Measurements from ENCODE around the gene POU6F2. TPM values are rescaled to one million over a fixed set of nuclear protein-coding genes. Genes with fewer than 3 reads are reported as not detected.

The POU6F2 gene
- polyA plus RNA-seq, 1 donor from 2014 or later: not detected

GRCh38 chr7:39341083-39341482, 363.4 kb downstream of the POU6F2 start:
- peaks cover 5% of the 10 kb centered on the region for H3K27me3 Mint-ChIP-seq
- H3K27ac Mint-ChIP-seq: no peak overlapping the region
- no peaks in the 10 kb centered on the region for H3K4me1 Mint-ChIP-seq
- no peaks in the 10 kb centered on the region for H3K36me3 Mint-ChIP-seq
- H3K9me3 Mint-ChIP-seq: no peaks in the 10 kb centered on the region
- H3K4me3 Mint-ChIP-seq: no peak overlapping the region

DNA sequence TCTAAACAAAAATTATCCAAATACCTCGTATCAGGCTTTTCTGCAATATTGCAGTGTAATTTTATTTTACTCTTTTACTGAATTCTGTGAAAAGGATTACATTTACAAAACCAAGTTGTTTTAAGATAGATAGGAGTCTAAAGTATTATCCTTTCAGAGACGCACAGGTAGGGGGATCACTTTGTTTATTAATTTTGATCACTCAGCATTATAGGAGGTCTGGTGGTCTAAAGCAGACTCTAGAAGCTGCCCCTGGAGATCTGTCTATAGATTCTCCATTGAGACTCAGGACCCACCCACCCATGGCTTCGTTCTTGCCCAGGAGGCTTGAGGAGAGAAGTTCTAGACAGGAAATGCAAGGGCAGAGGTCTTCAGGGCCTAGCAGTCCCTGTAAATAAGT, 365.1 kb downstream of the POU6F2 start:
- Mint-ChIP-seq H3K27me3 (peaks cover 8% of the 10 kb centered on the region), H3K27ac (no peak overlapping the region), H3K9me3 (no peaks in the 10 kb centered on the region), H3K4me3 (peak overlapping the region in 1 of 4 donors; percentile 34), H3K4me1 (no peaks in the 10 kb centered on the region), H3K36me3 (no peaks in the 10 kb centered on the region)

GRCh38 chr7:39349452-39350123, 371.9 kb downstream of the POU6F2 start:
- Mint-ChIP-seq H3K4me3 (no peak overlapping the region), H3K36me3 (no peaks in the 10 kb centered on the region), H3K4me1 (no peaks in the 10 kb centered on the region), H3K9me3 (no peaks in the 10 kb centered on the region), H3K27ac (no peak overlapping the region), H3K27me3 (peaks cover 7% of the 10 kb centered on the region)

GRCh38 chr7:39353615-39354376, 376.1 kb downstream of the POU6F2 start:
- Mint-ChIP-seq H3K4me3 (no peak overlapping the region), H3K27me3 (peaks cover 4% of the 10 kb centered on the region), H3K4me1 (peaks cover 0 to 10% (median 10%) of the 10 kb centered on the region in 3 donors), H3K36me3 (no peaks in the 10 kb centered on the region), H3K27ac (no peak overlapping the region), H3K9me3 (no peaks in the 10 kb centered on the region)

- H3K4me3 Mint-ChIP-seq: peak overlapping the region in 2 of 4 donors; percentile 40 to 84
- no peaks in the 10 kb centered on the region for H3K27me3 Mint-ChIP-seq
- no peak overlapping the region for H3K27ac Mint-ChIP-seq
Observed at GRCh38 chr7:39355664-39356063, 378.0 kb downstream of the POU6F2 start.

GRCh38 chr7:39356172-39356925, 378.6 kb downstream of the POU6F2 start:
- H3K27ac Mint-ChIP-seq: peak overlapping the region in 1 of 3 donors; percentile 48
- peaks cover 0 to 10% (median 10%) of the 10 kb centered on the region in 3 donors for H3K4me1 Mint-ChIP-seq
- H3K4me3 Mint-ChIP-seq: peak overlapping the region in 2 of 4 donors; percentile 51 to 84
- H3K36me3 Mint-ChIP-seq: no peaks in the 10 kb centered on the region
- no peaks in the 10 kb centered on the region for H3K27me3 Mint-ChIP-seq
- no peaks in the 10 kb centered on the region for H3K9me3 Mint-ChIP-seq

More at GRCh38 chr7:39355664-39356063, 378.0 kb downstream of the POU6F2 start:
- H3K4me1 Mint-ChIP-seq: peaks cover 0 to 10% (median 10%) of the 10 kb centered on the region in 3 donors
- no peaks in the 10 kb centered on the region for H3K36me3 Mint-ChIP-seq
- H3K9me3 Mint-ChIP-seq: no peaks in the 10 kb centered on the region

DNA sequence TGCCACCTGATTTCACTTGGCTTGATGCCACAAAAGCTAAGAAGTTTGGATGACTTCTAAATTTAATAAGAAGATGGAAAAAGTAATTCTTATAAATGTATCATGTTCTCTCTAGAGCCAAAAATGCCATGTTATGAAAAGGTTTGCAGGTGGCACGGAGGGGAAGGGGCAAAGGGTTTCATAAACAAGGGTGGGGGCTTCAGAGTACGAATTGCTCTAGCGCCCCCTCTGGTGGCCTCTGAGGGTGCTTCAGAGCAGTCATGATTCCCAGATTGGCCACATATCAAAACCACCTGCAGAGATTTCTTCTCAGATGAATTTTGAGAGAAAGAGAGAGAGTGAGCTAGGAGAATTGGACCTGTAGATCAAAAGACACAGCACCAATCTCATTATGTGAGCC, 379.9 kb downstream of the POU6F2 start:
- Mint-ChIP-seq H3K27me3 (no peaks in the 10 kb centered on the region), H3K4me3 (no peak overlapping the region), H3K9me3 (no peaks in the 10 kb centered on the region), H3K27ac (no peak overlapping the region), H3K4me1 (peaks cover 0 to 10% (median 10%) of the 10 kb centered on the region in 3 donors), H3K36me3 (no peaks in the 10 kb centered on the region)

DNA sequence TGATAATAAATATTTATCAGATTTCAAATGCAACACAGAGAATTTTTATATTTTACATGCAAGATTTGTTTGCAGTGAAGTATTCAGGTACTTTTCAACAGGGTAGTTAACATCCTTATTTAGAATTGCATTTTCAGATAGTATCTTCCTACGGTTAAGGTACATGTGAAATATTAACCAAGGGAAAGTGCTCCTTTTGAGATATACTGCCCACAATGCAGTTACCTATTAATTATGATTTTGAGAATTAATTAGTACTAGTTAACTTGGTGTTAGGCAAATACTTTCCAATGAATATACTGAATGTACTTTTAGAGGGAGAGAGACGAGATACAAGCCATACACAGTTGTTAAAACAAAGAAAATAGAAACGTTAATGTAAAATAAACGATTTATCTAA, 382.3 kb downstream of the POU6F2 start:
- no peak overlapping the region for H3K4me3 Mint-ChIP-seq
- H3K36me3 Mint-ChIP-seq: no peaks in the 10 kb centered on the region

DNA sequence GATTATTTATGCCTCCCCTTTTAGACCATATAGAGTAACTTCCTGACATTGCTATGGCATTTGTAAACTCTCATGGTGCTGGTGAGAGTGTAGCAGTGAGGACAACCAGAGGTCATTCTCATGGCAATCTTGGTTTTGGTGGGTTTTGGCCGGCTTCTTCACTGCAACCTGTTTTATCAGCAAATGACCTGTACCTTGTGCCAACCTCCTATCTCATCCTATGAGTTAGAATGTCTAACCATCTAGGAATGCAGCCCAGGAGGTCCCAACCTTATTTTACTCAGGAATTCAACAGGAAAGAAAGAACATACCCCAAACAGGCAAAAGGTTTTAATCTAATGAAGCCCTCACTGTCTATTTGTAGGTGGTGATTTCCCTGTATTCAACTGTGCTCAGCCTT, 383.1 kb downstream of the POU6F2 start:
- Mint-ChIP-seq H3K36me3 (no peaks in the 10 kb centered on the region), H3K27me3 (peaks cover 4% of the 10 kb centered on the region), H3K9me3 (peaks cover 0 to 2% (median 2%) of the 10 kb centered on the region in 3 donors), H3K4me3 (no peak overlapping the region), H3K4me1 (peaks cover 0 to 4% (median 4%) of the 10 kb centered on the region in 3 donors), H3K27ac (no peak overlapping the region)

More for the DNA sequence above, 382.3 kb downstream of the POU6F2 start:
- H3K27me3 Mint-ChIP-seq: peaks cover 4% of the 10 kb centered on the region
- H3K9me3 Mint-ChIP-seq: peaks cover 0 to 2% (median 2%) of the 10 kb centered on the region in 3 donors
- no peak overlapping the region for H3K27ac Mint-ChIP-seq
- H3K4me1 Mint-ChIP-seq: peaks cover 0 to 10% (median 8%) of the 10 kb centered on the region in 3 donors

DNA sequence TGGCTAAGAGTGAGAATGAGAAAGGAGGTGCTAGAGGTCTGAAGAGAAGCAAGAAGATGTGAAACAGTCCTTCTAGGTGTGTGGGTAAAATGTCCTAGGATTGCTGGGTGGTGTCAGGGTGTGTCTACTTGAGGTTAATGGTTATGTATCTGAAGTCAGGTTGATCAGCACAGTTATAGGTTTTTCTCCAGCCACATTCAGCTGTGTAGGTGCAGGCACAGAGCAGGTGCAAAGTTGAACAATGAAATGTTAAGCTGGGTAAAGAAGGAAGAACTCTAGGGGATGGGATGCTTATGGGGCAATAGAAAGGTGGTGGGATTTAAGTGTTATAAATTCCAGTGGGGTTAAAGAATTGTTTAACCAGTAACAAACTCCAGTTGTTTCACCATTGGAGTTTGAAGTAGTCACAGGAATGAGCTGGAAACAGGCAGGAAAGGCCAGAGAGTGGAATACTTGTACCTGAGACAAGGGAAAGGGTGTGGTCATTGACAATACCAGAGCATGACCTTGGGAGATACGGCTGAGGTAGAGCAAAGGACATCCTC, 388.1 kb downstream of the POU6F2 start:
- Mint-ChIP-seq H3K27ac (peak overlapping the region in 1 of 3 donors; percentile 85), H3K9me3 (peaks cover 0 to 2% (median 2%) of the 10 kb centered on the region in 3 donors), H3K36me3 (peaks cover 1% of the 10 kb centered on the region), H3K4me1 (peaks cover 0 to 2% (median 0%) of the 10 kb centered on the region in 3 donors), H3K27me3 (peaks cover 4% of the 10 kb centered on the region), H3K4me3 (no peak overlapping the region)

DNA sequence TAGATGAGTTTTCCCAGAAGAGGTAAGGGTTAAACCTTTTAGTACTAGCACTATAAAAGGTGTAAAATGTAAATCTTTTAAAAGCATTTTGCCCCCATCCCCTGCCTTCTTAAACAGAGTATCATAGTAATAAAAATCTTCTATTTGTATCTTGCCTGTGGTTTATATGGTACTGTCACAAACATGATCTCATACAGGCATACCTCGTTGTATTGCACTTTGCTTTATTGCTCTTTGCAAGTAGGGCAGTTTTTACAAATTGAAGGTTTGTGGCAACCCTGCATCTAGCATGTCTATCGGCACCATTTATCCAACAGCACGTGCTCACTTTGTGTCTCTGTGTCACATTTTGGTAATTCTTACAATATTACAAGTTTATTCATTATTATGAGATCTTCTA, 389.7 kb downstream of the POU6F2 start:
- H3K27me3 Mint-ChIP-seq: peaks cover 4% of the 10 kb centered on the region
- no peak overlapping the region for H3K27ac Mint-ChIP-seq
- peaks cover 0 to 2% (median 0%) of the 10 kb centered on the region in 3 donors for H3K4me1 Mint-ChIP-seq
- H3K9me3 Mint-ChIP-seq: peaks cover 0 to 2% (median 2%) of the 10 kb centered on the region in 3 donors
- H3K36me3 Mint-ChIP-seq: peaks cover 1% of the 10 kb centered on the region
- H3K4me3 Mint-ChIP-seq: no peak overlapping the region

- Mint-ChIP-seq H3K4me3 (no peak overlapping the region), H3K36me3 (peaks cover 1% of the 10 kb centered on the region), H3K27ac (no peak overlapping the region), H3K9me3 (peaks cover 0 to 2% (median 2%) of the 10 kb centered on the region in 3 donors), H3K4me1 (peaks cover 0 to 2% (median 0%) of the 10 kb centered on the region in 3 donors), H3K27me3 (peaks cover 4% of the 10 kb centered on the region)
Observed at GRCh38 chr7:39367943-39368342, 390.2 kb downstream of the POU6F2 start.

- no peak overlapping the region for H3K27ac Mint-ChIP-seq
- no peak overlapping the region for H3K4me3 Mint-ChIP-seq
- H3K4me1 Mint-ChIP-seq: peaks cover 0 to 2% (median 0%) of the 10 kb centered on the region in 3 donors
- H3K27me3 Mint-ChIP-seq: no peaks in the 10 kb centered on the region
- H3K9me3 Mint-ChIP-seq: peaks cover 0 to 3% (median 0%) of the 10 kb centered on the region in 3 donors
- peaks cover 1% of the 10 kb centered on the region for H3K36me3 Mint-ChIP-seq
Observed at GRCh38 chr7:39372383-39372782, 394.7 kb downstream of the POU6F2 start.

DNA sequence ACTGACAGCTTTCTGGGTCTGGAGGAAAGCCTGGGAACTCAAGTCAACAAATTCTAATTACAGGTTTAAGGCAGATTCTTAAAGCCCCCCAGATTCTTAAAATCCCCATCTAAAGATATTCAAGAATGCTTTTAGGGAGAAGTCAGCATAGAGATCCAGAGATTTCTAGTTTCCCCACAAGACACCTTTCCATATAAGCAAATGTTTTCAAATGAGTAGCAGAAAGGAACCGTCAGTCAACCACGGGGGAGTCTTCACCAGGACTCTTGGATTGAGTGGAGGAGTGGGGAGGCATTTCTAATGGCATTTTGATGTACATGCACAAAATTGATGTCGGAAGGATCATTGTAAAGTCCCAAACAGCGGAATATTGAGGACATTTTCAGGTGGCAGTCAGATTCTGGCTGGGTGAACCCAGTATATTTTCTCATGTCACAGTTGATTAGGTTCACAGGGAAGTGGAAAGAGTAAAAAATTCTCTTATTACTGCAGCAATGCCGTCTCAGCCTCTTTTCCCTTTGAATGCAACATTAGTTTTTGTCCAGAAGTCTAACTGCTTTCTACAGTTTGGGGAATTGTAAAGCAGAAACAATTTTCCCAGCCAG, 396.8 kb downstream of the POU6F2 start:
- no peak overlapping the region for H3K27ac Mint-ChIP-seq
- H3K9me3 Mint-ChIP-seq: peaks cover 0 to 3% (median 0%) of the 10 kb centered on the region in 3 donors
- peaks cover 2% of the 10 kb centered on the region for H3K27me3 Mint-ChIP-seq
- H3K4me3 Mint-ChIP-seq: no peak overlapping the region
- H3K36me3 Mint-ChIP-seq: peaks cover 2% of the 10 kb centered on the region
- no peaks in the 10 kb centered on the region for H3K4me1 Mint-ChIP-seq
